HG02798 (cell line): ENCODE measurements around the gene NBPF14.
"Not testable (repeated sequence)": the region's sequence is repeated elsewhere in the genome, so short reads cannot be mapped to it uniquely, and the experiment has no call there.

ENCODE experiments used
- ATAC-seq: cut with Tn5 transposase; IDR thresholded peaks from one replicate; pipeline ENCODE4 v1.9.1; 2021; ENCODE audit warnings: mild to moderate bottlenecking; ENCODE audit not compliant: unreplicated experiment, poor library complexity

NBPF14 gene, protein sequence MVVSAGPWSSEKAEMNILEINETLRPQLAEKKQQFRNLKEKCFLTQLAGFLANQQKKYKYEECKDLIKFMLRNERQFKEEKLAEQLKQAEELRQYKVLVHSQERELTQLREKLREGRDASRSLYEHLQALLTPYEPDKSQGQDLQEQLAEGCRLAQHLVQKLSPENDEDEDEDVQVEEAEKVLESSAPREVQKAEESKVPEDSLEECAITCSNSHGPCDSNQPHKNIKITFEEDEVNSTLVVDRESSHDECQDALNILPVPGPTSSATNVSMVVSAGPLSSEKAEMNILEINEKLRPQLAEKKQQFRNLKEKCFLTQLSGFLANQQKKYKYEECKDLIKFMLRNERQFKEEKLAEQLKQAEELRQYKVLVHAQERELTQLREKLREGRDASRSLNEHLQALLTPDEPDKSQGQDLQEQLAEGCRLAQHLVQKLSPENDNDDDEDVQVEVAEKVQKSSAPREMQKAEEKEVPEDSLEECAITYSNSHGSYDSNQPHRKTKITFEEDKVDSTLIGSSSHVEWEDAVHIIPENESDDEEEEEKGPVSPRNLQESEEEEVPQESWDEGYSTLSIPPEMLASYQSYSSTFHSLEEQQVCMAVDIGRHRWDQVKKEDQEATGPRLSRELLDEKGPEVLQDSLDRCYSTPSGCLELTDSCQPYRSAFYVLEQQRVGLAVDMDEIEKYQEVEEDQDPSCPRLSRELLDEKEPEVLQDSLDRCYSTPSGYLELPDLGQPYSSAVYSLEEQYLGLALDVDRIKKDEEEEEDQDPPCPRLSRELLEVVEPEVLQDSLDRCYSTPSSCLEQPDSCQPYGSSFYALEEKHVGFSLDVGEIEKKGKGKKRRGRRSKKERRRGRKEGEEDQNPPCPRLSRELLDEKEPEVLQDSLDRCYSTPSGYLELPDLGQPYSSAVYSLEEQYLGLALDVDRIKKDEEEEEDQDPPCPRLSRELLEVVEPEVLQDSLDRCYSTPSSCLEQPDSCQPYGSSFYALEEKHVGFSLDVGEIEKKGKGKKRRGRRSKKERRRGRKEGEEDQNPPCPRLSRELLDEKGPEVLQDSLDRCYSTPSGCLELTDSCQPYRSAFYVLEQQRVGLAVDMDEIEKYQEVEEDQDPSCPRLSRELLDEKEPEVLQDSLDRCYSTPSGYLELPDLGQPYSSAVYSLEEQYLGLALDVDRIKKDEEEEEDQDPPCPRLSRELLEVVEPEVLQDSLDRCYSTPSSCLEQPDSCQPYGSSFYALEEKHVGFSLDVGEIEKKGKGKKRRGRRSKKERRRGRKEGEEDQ (N-terminal part only)

DNA sequence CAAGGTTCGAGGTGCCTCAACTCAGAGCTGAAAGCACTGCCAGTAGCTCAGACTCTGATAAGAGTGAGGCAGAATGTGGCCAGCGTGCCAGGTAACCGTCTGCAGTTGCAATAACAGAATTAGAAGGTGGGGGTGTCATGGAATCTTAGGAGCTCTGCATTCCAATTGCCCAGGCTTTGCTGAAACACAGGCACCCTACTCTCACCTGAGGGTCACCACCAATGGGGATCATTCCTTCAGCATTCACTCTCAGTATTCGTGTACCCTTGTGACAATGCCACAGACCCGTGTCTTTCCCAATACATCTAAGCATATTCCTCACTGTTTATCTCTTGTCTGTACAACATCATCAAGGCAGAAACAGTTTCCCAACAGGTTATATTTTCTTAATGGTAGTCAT is at the start of gene NBPF14:
TSS of gene NBPF14 (minus strand) at position 101 of the 400 bp plus-strand sequence. CDS start 294 bp downstream, outside the sequence.
- not testable (repeated sequence) for ATAC-seq

DNA sequence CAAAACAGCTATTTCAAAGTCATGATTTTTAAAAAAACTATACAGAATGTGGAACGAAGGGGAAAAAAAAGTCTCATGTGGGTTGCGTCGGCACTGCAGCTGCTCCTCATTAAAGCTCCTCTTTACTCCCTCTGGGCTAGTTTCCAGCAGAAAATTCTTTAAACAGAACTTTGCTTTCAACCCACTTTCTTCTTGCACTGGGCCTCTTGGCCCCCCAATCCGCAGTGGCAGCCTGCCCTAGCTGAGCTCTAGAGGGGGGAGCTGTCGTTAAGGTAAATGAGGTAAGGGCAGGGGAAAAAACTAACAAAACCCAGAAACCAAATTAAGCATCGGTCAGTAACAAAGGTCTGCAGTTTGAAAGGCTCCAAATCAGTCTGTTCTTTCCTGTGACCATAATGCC is 29.6 kb upstream of the NBPF14 start:
- not testable (repeated sequence) for ATAC-seq

DNA sequence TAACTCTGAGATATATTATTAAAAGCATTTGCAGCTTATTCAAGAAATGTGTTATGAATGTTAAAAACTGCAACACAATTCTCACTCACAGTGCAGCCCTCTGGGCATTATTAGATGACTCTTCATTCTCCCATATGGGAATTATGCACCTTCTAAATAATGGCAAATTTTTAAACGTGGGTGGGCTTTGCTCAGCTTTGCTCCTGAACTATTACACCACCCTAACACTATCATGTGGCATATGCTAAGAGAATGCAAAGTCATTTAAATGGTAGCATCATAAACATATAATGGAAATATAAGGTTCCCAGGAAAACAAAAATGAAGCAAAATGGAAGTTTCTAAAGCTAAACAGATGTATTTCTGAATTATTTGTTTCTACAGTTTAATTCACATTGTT is 22.4 kb upstream of the NBPF14 start:
- ATAC-seq = not testable (repeated sequence)

DNA sequence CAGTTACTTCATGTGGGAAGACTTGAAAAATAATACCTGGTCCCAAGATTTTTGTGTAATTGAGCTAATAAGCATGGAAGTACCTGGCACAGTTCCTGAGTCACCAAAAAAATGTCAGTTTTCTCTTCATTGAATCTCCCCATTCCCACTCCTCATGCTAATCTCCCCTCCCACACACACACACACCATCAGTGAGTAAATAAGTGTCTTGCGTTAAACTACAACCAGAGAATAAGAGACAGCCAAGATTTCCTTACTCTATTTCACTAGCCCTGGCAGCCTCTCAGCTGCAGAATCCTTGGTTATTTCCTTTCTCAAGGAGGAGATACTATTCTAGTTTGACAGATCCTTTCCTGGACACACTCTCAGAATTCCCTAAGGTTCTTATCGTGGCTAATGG is 9.5 kb upstream of the NBPF14 start:
- ATAC-seq = not testable (repeated sequence)

DNA sequence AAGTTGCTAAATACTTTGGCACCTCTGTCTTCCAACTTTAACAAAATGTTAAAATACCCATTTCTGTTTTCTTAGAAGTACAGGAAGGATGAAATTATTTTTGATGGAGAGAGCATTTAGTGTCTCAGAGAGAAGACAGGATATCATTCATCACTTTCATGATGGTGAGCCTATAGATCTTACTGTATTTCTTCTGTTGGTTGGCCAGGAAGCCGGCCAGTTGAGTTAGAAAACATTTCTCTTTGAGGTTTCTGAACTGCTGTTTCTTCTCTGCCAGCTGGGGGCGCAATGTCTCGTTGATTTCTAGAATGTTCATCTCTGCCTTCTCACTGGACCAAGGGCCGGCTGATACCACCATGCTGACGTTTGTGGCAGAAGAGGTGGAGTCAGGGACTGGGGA is 451 bp downstream of the NBPF14 start:
- not testable (repeated sequence) for ATAC-seq

DNA sequence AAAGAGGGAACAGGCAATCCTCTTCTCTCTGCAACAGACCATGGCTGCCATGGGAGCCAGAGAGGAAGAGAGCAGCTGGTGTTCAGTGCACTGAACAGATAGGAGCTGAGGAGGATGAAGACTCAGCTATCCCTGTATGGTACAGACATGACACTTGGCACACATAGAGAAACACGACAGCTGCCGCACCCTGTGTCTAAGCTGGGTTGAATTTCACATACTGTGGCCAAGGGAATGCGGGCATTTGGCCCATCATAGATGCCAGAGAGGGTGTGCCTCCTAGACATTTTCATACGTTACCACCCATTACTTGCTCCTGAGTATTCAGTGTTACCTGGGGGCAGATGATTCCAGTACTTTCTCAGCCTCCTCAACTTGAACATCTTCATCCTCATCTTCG is 4.7 kb downstream of the NBPF14 start:
- not testable (repeated sequence) for ATAC-seq

DNA sequence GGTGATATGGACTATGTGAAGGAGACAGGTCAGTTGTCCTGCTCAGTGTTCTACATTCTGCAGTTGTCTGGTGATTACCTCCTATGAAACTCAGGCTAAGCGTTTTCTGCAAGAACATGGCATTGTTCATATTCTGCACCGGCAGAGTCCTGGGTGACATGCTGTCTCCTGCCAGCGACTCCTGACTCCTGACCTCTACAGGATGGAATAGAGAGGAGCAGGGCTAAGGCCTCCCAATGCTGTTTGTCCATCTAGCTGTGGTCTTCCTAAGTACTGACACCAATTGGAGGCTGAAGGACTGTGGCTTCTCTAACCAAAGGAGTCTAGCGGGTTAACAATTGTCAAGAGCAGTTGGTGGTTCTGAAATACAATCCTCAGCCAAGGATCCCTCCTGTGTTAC is 63.7 kb downstream of the NBPF14 start:
- ATAC-seq = not testable (repeated sequence)

DNA sequence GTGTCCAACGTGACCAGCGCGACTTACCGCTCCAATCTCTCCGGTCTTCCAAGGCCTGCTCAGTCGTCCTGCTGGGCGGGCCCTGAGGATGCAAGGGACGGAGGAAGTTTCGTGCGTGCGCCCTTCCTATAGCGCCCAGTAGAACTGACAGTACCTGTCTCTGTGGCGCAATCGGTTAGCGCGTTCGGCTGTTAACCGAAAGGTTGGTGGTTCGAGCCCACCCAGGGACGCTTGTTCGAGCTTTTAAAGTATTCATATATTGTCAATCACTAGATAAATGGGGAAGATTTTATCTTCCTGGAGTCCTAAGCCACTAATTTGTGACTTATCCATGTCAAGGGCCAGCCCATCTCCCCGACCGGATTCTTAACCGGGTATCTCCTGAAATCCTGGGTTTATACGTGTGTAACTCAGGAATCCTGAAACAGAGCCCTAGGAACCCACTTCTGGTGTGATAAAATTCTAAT is 66.7 kb downstream of the NBPF14 start:
- not testable (repeated sequence) for ATAC-seq

DNA sequence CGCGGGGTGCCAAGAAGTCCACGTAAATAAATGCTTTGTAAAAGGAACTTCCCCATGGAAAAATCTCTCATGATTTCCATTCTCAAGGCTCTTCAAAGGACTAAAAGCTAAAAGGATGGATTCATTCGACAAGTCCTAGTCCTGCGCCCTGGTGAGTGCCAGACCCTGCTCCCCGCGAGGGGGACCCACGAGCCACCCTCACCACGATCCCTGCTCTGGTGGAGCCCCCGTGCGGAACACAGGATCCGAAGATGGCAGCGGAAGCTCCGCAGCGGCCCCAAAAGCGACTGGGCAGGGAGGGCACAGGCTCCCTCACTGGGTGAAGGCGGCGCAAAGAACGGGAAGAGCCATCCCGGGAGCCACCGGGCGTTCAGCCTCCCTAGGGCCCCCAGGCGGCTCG is 67.2 kb downstream of the NBPF14 start:
- ATAC-seq = not testable (repeated sequence)

DNA sequence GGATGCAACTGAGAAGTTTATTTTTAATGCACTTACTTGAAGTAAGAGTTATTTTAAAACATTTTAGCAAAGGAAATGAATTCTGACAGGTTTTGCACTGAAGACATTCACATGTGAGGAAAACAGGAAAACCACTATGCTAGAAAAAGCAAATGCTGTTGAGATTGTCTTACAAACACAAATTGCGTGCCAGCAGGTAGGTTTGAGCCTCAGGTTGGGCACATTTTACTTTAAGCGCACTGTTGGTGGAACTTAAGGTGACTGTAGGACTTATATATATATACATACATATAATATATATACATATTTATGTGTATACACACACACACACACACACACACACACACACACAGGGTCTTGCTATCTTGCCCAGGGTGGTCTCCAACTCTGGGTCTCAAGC is 69.2 kb downstream of the NBPF14 start:
- not testable (repeated sequence) for ATAC-seq

DNA sequence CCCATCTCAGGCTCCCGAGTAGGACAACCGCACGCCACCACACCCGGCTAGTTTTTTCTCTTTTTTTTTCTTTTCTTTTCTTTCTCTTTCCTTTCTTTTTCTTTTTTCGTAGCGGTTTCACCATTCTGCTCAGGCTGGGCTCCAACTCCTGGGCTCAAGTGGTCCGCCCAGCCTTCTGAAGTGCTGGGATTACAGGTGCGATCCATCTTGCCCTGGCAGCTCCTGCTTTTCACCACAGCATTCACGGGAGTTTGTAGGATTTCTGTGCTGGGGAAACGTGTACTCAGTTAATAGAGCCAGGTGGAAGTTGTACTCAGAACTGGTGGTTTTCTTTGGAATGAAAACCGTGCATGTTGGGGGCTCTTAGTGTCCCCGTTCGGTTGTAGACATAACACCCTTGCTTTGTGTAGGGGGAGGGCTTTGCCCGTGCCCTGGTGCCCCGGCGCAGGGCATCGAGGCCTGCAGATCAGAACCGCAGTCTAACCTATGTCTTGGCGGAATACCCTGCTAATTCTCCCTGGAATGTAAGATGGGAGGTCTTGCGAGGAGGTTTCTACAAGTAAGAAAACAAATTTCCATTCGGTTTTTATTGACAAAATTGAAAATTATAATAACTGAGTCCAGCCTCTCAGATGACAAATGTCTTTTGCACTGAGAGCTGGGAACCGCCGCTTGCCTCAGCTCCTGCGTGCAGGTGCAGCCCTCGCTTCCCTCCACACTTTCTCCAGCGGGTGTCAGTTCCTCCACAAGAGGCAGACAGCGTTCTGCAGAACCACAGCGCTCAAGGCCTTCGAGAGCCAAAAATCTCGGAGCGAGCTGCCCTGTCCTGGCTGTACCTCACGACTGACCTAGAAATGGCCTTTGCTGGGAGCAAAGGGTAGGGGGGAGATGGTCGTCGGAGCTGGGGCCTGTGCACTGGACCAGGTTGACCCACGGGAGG is 72.3 kb downstream of the NBPF14 start:
- peak; percentile 7 for ATAC-seq

DNA sequence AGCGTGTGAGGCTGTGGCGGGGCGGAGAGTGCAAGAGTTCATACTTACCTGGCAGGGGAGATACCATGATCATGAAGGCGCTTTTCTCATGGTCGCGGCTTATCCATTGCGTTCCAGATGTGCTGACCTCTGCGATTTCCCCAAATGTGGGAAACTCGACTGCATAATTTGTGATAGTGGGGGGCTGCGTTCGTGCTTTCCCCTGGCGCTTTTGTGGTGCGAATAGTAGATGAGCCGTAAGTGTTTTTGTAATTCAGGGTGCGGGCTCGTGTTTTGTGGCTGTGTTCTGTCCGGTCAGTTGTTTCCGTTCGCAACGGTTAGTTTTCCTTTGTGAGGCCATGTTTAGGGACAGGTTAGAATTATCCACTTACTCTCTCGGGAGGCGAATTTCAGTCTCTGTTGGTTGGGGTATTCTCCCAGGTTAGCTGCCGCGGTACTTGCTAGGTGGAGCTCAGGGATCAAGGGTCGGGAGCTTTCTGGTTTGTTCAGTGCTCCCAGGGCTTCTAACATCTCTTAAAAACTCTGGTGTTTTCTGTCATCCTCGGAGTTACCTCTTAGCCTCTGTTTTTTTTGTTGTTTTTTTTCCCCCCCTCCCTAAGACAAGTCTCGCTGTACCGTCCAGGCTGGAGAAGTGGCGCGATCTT is 73.1 kb downstream of the NBPF14 start:
- ATAC-seq = peak; percentile 79

DNA sequence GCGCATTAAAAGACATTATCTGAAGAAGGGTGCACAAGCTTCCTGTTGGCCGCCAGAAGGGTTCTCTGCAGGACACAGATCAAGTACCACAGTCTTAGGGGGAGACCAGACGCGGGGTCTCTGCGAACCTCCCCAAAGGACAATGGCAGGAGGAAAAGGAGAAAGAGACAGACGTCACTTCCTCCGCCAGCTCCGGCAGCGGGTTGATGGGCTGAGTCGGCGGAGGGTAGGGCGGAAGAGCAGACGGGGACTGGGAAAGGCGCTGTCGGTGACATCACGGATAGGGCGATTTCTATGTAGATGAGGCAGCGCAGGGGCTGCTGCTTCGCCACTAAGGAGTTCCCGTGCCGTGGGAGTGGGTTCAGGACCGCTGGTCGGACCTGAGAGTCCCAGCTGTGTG is 73.7 kb downstream of the NBPF14 start:
- ATAC-seq = peak; percentile 68

DNA sequence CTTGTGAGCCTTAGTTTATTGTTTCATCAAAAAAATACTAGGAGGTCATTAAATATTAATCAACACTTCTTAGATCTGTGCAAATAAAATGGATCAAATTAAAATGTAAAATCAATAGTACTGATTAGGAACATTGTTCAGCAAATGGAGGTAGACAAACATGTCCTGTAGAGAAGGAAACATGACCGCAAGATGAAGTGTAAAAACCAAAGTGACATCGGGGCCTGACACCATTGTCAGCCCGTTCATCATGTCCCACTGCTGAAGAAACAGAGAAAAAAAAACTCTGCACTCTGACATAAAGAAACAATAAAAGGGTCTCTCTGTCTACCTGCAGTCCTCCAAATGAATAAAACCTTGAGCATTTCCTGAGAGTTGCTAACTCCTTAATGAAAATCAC is 81.5 kb downstream of the NBPF14 start:
- not testable (repeated sequence) for ATAC-seq

DNA sequence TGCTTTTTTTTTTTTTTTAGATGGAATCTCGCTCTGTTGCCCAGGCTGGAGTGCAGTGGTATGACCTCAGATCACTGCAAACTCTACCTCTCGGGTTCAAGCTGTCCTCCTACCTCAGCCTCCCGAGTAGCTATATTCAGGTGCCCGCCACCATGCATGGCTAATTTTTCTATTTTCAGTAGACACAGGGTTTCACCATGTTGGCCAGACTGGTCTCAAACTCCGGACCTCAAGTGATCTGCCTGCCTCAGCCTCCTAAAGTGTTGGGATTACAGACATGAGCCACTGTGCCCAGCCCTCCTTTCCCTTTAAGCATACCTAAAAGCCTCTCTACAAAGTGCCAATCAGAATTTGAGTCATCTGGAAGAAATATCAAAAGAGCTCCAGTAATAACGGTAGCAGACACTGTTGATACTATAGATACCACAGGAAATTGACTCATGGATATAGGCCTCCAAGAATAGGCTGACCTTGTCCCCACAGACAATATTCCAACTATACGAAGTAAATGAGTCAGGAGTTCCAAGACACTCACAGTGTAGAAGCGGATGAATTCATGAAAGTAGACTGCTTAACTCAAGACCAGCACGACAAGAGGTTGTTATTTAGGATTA is 83.1 kb downstream of the NBPF14 start:
- not testable (repeated sequence) for ATAC-seq

DNA sequence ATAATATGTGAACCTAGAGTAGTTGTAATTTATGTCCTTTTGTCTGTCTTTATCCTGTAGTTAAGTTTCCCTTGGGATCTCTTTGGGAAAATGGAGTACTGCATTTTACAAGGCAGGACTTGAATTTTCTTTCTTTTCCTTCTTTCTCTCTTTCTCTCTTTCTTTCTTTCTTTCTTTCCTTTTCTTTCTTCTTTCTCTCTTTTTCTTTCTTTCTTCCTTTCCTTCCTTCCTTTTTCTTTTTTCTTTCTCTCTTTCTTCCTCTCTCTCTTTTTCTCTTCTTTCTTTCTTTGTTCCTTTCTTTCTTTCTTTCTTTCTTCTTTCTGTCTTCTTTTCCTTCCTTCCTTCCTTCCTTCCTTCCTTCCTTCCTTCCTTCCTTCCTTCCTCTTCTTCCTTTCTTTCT is 101.9 kb downstream of the NBPF14 start:
- ATAC-seq = not testable (repeated sequence)

DNA sequence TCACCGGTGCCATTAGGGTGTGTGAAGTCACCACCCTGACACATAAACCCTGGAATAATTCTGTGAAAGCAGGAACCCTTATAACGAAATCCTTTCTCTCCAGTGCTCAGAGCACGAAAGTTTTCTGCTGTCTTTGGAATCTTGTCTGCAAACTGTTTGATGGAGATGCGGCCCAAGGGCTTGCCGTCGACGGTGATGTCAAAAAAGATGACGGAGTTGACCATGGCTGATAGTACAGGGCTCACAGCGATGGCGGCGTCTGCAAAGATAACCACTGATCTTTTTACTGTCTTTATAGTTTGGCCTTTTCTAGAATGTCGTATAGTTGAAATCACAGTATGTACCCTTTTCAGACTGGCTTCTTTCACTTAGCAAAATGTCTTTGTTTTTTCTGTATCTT is 112.8 kb downstream of the NBPF14 start, which contains the start of gene PPIAL4G:
TSS of gene PPIAL4G (minus strand) at position 274 of the 400 bp plus-strand sequence. CDS start at position 224, 50 bp downstream.
- ATAC-seq = not testable (repeated sequence)
